ENCODE measurements around the gene ACOT11. TPM values are rescaled to one million over a fixed set of nuclear protein-coding genes. Genes with fewer than 3 reads are reported as not detected.

The ACOT11 gene
- total RNA-seq, 1 donor from 2014 or later: 0.25 TPM

DNA sequence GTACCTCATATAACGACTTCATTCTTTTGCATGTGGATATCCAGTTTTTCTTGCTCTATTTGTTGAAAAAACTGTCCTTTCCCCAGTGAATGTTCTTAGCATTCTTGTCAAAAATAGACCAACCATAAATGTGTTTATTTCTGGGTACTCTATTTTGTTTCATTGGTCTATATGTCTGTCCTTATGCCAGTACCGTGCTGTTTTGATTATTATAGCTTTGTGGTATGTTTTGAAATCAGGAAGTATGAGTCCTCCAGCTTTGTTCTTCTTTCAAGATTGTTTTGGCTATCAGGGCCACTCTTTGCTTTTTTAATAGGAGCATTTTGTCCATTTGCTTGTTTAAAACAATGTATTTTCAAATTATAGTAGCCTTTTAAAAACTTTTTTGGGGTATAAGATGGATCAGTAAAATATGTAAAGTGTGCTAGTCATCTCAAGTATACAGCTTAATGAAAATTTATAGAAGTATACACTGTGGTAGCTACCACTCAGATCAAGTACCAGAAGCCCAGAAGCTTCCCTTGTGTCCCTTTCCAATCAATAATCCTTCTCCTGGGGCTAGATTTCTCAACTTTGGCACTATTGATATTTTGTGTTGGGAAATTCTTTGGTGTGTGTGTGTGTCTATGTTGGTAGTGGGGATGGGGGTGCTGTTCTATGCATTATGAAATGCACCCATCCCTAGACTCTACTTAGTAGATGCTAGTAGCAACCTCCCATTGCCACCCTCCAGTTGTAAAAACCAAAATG, 110.3 kb downstream of the ACOT11 start:
- no peak for TF ChIP-seq CTCF (IDR thresholded peaks at IDR 0.05)
- no peak for DNase-seq (ENCODE audit: low spot score)
- no peaks in the 10 kb centered on the region for H3K27me3 Mint-ChIP-seq (ENCODE audit: low read depth)
- H3K9me3 Mint-ChIP-seq (ENCODE audit: low read depth): peaks cover 16% of the 10 kb centered on the region
- H3K4me1 Mint-ChIP-seq (ENCODE audit: low read depth): no peaks in the 10 kb centered on the region
- no peak overlapping the region for H3K27ac Mint-ChIP-seq (ENCODE audit: unreplicated experiment)
- no peak overlapping the region for H3K4me3 Mint-ChIP-seq (ENCODE audit: unreplicated experiment)
- peaks cover 3% of the 10 kb centered on the region for H3K36me3 Mint-ChIP-seq (ENCODE audit: low read depth)

Other genes starting within 250 kb of the ACOT11 start
- 22.0 to 41.2 TPM (median 26.2 TPM) in 3 replicates for gene SSBP3, start 141.8 kb upstream of the ACOT11 start, total RNA-seq
- not detected in 3 replicates for gene FAM151A, start 75.3 kb downstream of the ACOT11 start, total RNA-seq
- 0.15 TPM in 1 of 3 replicates, not detected in the others for gene MROH7, start 93.6 kb downstream of the ACOT11 start, total RNA-seq
- 12.6 to 14.7 TPM (median 12.7 TPM) in 3 replicates for gene TTC4, start 167.6 kb downstream of the ACOT11 start, total RNA-seq
- 3.2 to 4.2 TPM (median 4.0 TPM) in 3 replicates for gene PARS2, start 216.3 kb downstream of the ACOT11 start, total RNA-seq